ENCODE data around the gene MRPL2. TPM values are rescaled to one million over a fixed set of nuclear protein-coding genes. Genes with fewer than 3 reads are reported as not detected.

MRPL2 gene
- total and polyA plus RNA-seq, 8 donors, result 19.9 to 65.8 (median 28.7) TPM

GRCh38 chr6:43013843-43014433, 45.3 kb downstream of the MRPL2 start, which contains the start of the genes KLHDC3 and MEA1:
Gene KLHDC3 (plus strand): TSS chr6:43014249. CDS start chr6:43017193, 2,944 bp downstream.
Gene MEA1 (minus strand): TSS chr6:43013946. CDS start chr6:43013813, 133 bp downstream.
- Histone ChIP-seq H3K4me1 (peaks cover 0 to 19% (median 4%) of the 10 kb centered on the region in 3 donors), H3K27ac (peak within 1 kb of the TSS in 2 of 4 donors; percentile 50 to 58), H3K9me3 (no peaks in the 10 kb centered on the region), H3K36me3 (peaks cover 0 to 23% (median 0%) of the 10 kb centered on the region in 3 donors), H3K27me3 (no peaks in the 10 kb centered on the region), H3K4me3 (peak within 1 kb of the TSS; percentile 45 to 69 (median 65))
- peak; percentile 93 for FAIRE-seq
- peak; percentile 92 to 100 (median 99) for DNase-seq
- intact Hi-C loops (cut with DNase I), result no loop called here
- no peak for TF ChIP-seq CTCF (IDR thresholded peaks at IDR 0.05)
- ATAC-seq, result peak; percentile 97 to 98 (median 97)
- 0 to 1% methylated on average over 51 of the region's 51 CpGs for WGBS, 2 donors

- peaks cover 0 to 26% (median 0%) of the 10 kb centered on the region in 3 donors for H3K36me3 ChIP-seq
- ATAC-seq (peak in 1 of 4 donors; percentile 1), FAIRE-seq (no peak), DNase-seq (peak in 2 of 6 donors; percentile 28 to 30)
- H3K27ac ChIP-seq, result peak overlapping the region in 2 of 4 donors; percentile 30 to 50
- WGBS, 2 donors, result 2 to 3% methylated on average over 25 of the region's 25 CpGs
- H3K9me3 ChIP-seq, result no peaks in the 10 kb centered on the region
- TF ChIP-seq CTCF (IDR thresholded peaks at IDR 0.05), result no peak
- H3K27me3 ChIP-seq, result no peaks in the 10 kb centered on the region
- intact Hi-C loops (cut with DNase I), result no loop called here
- H3K4me3 ChIP-seq, result peak overlapping the region; percentile 45 to 69 (median 54)
- H3K4me1 ChIP-seq, result peaks cover 0 to 19% (median 4%) of the 10 kb centered on the region in 3 donors
Measured at GRCh38 chr6:43013097-43013842, 46.0 kb downstream of the MRPL2 start.

GRCh38 chr6:43012364-43012763, 46.9 kb downstream of the MRPL2 start:
- Histone ChIP-seq H3K36me3 (peaks cover 0 to 32% (median 4%) of the 10 kb centered on the region in 3 donors), H3K27ac (no peak overlapping the region), H3K27me3 (no peaks in the 10 kb centered on the region), H3K4me1 (peaks cover 0 to 19% (median 4%) of the 10 kb centered on the region in 3 donors), H3K9me3 (no peaks in the 10 kb centered on the region), H3K4me3 (no peak overlapping the region)
- DNase-seq (no peak), ATAC-seq (no peak), FAIRE-seq (no peak)
- TF ChIP-seq CTCF (IDR thresholded peaks at IDR 0.05), result no peak
- 83 to 91% methylated on average over 6 of the region's 6 CpGs for WGBS, 2 donors
- intact Hi-C loops (cut with DNase I), result no loop called here

GRCh38 chr6:43011207-43011606, 48.0 kb downstream of the MRPL2 start:
- TF ChIP-seq CTCF (IDR thresholded peaks at IDR 0.05), result no peak
- Histone ChIP-seq H3K9me3 (no peaks in the 10 kb centered on the region), H3K27me3 (no peaks in the 10 kb centered on the region), H3K27ac (no peak overlapping the region), H3K4me3 (no peak overlapping the region), H3K36me3 (peaks cover 0 to 32% (median 7%) of the 10 kb centered on the region in 3 donors), H3K4me1 (peaks cover 0 to 18% (median 4%) of the 10 kb centered on the region in 3 donors)
- no peak for ATAC-seq
- no peak for FAIRE-seq
- intact Hi-C loops (cut with DNase I), result no loop called here
- WGBS, 2 donors, result 86 to 87% methylated on average over 6 of the region's 6 CpGs
- DNase-seq, result no peak

Data from pancreas (tissue), 10 donors.